GM18873 (cell line): ENCODE data around the gene ABCG4.
"Not testable (repeated sequence)": the region's sequence is repeated elsewhere in the genome, so short reads cannot be mapped to it uniquely, and the experiment has no call there.

Experiments
- ATAC-seq: cut with Tn5 transposase; IDR thresholded peaks from one replicate; pipeline ENCODE4 v1.9.1; 2021; ENCODE audit warnings: mild to moderate bottlenecking, moderate library complexity, moderate number of reproducible peaks; ENCODE audit not compliant: unreplicated experiment, low FRiP score

ABCG4 gene

DNA sequence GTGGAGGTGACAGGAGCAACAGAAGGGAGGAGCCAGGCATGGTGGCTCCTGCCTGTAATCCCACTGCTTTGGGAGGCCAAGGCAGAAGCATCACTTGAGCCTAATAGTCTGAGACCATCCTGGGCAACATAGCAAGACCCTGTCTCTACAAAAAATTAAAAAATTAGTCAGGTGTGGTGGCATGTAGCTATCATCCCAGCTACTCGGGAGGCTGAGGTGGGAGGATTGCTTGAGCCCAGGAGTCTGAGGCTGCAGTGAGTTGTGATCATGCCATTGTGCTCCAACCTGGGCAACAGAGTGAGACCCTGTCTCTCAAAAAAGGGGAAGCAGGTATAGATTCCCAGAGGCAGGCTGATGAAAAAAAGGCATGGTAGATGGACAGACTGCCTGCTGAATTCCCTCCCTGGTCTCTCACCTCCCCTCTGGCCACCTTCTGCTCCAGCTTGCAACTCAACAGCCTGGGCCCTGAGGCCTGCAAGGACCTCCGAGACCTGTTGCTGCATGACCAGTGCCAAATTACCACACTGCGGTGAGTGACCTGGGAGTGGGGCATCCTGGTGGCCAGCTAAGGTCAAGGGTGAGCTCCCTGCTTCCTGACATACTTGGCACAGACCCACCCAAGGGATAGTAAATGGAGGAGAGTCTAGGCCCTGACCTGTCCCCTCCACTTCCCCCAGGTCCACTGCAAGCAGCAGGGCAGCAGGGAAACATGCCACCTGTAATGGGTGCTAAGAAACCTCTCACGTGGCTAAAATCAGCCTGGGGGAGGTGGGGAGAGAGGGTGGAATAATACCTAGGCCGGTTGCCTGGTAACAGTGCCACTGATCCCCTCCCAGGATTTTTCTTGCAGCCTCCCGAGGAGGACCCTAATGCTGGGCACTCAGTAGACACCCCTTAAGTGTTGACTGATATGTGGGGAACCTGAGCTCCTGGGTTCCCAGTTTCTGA is 32.2 kb downstream of the ABCG4 start:
- no peak for ATAC-seq

DNA sequence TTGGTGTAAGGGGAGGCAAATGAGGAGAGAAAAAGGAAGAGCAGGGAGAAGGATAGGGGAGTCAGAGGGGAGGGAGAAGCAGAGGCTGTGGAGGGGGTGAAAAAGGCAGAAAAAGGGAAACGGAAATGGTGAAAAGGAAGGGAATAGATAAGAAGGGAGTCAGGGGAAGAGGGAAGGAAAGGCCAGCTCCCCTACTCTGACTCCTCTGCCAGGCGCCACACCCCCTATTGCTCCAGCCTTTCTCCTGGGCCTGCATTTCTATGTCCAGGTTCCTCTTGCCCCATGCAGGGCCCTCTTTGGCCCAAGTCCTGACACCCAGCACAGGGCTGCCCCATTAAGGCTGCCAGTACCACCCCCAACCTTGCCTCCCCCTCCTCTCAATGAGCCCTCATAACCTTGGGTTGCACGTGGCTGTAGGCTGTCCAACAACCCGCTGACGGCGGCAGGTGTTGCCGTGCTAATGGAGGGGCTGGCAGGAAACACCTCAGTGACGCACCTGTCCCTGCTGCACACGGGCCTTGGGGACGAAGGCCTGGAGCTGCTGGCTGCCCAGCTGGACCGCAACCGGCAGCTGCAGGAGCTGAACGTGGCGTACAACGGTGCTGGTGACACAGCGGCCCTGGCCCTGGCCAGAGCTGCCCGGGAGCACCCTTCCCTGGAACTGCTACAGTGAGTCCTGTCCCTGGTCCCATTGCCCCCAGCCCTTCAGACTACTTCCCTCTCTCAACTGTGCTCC is 33.0 kb downstream of the ABCG4 start:
- no peak for ATAC-seq

DNA sequence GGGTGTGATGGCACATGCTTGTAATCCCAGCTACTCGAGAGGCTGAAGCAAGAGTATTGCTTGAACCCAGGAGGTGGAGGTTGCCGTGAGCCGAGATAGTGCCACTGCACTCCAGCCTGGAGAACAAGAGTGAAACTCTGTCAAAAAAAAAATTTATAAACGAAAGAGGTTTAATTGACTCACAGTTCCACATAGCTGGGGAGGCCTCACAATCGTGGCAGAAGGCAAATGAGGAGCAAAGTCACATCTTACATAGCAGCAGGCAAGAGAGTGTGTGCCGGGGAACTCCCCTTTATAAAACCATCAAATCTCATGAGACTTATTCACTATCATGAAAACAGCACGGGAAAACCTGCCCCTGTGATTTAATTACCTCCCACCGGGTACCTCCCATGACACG is 35.5 kb downstream of the ABCG4 start:
- not testable (repeated sequence) for ATAC-seq

DNA sequence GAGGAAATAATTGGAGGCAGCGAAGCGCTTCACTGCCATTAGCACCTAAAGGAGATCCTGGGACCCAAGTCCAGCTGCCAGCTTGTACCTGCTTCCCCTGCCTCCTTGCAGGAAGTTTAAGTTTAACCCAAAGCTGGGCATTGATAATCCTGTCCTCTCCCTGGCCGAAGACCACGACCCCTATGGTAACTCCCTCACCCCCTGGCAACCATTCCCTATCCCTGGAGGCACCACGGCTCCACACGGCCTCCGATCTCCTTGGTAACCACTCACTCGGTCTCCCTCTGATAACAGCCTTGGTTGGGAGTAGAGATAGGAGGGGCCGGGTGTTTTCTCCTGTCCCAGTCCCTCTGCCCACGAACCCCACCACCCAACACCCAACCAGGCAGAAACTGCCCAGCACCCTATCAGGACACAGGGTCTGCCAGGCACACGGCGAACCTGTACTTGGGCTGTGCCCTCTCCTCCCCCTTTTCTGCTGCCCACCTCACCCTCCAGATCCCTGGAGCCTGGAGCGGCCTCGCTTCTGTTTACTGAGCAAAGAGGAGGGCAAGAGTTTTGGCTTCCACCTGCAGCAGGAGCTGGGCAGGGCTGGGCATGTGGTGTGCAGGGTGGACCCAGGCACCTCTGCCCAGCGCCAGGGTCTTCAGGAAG is 37.3 kb downstream of the ABCG4 start:
- ATAC-seq = no peak

DNA sequence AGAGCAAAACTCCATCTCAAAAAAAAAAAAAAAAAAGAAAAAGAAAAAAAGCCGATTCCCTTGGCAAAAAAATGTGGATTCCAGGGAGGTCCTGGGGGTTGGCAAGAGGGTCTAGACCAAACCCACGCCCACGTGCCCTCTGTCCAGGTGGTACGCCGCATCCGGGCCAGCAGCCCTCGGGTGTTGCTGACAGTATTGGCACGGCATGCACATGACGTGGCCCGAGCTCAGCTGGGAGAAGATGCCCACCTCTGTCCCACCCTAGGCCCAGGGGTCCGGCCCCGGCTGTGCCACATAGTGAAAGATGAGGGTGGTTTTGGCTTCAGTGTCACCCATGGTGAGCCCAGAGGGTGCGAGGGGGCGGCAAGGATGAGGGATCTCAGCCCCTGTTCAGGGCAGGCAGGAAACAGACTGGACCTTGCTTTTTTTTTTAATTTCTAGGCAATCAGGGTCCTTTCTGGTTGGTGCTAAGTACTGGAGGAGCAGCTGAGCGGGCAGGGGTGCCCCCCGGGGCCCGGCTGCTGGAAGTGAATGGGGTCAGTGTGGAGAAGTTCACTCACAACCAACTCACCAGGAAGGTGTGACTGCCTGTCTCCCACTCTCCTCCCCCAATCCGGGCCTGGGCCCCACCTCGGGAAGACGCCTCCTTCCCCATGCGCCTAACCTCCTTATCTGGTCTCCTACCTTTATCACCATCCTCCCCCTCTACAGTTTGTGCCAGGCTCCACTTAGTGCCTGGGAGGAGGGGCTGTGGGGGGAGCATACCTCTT is 38.5 kb downstream of the ABCG4 start:
- no peak for ATAC-seq

DNA sequence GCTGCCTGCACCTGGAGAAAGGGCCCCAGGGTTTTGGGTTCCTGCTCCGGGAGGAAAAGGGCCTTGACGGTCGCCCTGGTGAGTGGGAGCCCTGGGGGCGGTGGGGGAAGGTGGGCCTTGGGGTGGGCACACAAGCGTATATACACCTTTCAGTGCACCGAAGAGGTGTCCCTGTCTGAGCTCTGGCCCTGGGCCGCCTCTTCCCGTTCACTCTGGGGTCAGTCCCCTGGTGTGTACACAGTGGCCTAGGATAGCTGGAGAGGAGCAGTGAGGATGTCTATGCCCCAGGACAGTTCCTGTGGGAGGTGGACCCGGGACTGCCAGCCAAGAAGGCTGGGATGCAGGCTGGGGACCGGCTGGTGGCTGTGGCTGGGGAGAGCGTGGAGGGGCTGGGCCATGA is 39.2 kb downstream of the ABCG4 start:
- ATAC-seq = no peak

DNA sequence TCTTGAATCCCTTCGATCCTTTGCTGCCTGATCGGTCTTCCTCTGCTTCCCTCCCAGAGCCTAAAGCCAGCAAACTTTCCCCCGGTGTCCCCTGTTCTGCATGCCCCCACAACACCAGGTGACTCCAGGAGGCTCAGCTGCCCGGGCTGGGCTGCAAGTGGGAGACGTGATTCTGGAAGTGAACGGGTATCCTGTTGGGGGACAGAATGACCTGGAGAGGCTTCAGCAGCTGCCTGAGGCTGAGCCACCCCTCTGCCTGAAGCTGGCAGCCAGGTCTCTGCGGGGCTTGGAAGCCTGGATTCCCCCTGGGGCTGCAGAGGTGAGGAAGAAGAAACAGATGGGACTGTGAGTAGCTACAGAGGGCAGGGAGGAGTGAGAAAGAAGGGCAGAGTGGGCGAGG is 40.0 kb downstream of the ABCG4 start:
- ATAC-seq = no peak

DNA sequence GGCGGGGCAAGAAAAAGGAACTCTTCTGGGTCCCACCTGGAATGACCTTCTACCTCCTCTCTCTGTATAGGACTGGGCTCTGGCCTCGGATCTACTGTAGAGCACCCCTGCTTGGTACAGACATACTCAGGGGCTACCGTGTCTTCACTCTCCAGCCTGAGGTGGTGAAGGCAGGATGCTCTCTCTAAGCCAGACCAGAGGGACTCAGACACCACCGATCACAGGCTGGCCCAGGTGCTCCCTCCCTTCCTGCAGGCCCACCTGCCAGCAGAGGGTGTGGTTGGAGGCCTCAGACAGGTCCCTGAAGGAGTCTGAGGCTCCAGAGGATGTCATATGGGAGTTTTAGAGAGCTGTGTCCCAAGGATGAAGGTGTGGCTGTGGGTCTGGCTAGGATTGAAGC is 40.5 kb downstream of the ABCG4 start:
- ATAC-seq = no peak

DNA sequence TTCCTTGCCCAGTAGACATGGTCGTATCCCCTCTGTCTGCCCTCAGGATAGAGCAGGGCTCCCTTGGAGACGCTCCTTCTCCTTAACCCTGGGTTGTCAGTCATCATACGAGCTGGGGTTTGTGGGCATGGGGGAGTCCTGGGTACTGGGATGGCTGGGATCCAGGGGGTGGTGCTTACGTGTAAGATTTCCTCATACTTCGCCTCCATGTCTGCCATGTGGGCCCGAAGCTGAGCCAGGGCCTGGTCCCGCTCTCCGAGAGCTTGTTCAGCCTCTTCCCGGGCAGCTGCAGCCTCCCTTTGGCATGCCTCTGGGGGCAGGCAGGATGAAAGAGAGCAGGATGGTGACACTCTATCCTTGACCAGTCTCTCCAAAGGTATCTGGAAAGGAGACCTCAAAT is 41.7 kb downstream of the ABCG4 start:
- ATAC-seq = no peak

DNA sequence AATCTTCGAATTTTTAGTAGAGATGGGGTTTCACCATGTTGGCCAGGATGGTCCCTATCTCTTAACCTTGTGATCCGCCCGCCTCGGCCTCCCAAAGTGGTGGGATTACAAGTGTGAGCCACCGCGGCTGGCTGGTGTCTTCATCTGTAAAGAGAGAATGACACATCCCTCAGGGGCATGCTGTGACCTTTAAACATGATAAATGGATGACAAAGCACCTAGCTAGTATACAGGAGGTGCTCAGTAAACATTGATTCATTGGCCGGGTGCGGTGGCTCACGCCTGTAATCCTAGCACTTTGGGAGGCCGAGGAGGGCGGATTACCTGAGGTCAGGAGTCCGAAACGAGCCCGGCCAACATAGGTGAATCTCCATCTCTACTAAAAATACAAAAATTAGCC is 42.4 kb downstream of the ABCG4 start:
- not testable (repeated sequence) for ATAC-seq

DNA sequence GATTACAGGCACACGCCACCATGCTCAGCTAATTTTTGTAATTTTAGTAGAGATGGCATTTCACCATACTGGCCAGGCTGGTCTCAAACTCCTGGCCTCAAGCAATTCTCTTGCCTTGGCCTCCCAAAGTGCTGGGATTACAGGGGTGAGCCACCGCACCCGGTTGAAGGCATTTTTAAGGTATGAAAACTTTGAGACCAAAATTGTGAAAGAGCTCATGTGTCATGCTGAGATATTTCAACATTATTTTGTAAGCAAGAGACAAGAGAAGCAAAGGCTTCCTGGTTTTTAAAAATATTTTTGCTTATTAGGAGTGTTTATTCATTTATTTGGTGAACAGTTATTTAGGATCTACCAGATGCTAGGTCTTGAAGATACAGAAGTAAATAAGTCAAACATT is 43.3 kb downstream of the ABCG4 start:
- no peak for ATAC-seq

DNA sequence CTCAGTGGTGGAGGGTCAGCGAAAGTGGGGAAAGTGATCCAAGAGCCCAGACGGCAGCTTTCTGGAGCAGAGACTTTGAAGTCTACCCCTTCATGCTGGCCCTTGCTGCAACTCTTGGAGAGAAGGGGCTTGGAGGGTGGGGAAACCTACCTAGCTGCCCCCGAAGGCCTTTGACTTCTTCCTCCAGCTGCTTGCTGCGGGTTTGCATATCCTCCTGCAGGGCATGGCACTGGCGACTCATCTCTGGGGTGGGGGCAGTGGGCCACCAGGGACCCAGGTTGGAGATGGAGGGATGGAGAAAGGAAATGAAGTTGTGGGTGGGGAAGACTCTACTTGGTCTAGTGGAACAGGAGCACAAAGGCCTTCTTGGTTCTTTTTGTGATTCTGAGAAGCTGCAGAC is 44.1 kb downstream of the ABCG4 start:
- no peak for ATAC-seq

DNA sequence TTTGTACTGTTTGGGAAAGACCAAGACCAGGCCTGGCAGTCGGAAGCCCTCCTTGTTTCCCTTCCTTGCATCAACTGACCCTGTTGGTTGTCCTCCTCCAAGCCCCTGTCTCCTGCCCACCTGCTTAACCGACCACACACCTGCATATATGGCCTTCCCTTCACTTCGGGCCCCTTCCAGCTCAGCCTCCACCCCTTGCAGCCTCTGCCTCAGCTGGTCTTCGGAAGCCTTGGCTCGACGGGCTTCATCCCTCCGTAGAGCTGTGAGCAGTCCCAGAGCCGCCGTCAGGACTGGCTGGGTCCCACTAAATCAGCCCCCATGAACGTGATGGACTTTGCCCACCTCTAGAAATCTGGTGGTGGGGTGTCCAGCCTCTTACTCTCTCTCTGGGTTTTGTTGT is 44.8 kb downstream of the ABCG4 start:
- ATAC-seq = no peak

DNA sequence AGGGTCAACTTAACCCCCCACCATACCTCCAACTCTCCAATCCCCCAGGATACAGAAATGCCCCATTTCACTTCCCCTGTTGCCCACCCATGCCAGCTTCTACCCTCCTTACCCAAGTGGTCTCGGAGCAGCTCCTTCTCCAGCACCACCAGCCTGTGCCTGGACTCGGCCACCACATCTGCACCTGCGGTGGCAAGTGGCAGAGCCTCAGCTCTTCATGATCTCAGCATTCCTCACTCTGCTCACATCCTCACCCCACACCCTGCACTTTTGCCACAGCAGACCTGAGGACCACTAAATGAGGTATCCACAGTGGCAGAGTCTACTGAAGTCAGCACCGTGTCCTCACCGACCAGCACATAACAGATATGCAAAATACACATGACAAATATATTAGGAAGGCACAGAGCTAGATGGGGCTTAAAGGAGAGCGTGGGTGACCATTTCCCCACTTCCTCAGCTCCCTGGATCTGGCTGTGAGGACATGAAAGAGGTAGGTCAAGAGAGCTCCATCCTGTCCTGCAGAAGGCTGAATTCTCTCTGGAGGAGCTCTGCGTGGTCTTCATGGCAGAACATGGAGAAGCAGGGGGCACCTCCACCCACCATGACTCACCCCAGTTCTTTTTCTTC is 46.1 kb downstream of the ABCG4 start:
- no peak for ATAC-seq

DNA sequence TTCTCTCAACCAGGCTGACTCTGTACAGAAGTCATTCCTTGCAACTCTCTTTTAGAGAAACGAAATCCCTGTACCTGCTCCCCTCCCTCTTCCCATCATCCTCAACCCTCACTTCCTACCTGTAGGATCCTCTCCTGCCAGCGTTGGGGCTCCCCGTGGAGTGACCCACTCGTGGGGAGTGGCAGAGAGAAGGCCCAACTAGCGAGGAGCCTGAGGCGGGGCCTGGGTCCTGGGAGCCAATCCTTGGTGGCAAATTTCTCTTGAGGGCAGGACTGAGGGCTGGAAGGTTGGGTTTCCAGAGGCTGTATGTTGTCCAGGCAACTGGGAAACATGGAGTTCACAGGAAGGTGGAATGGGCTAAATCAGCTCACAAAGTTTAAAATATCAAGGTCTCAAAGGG is 46.8 kb downstream of the ABCG4 start:
- no peak for ATAC-seq

DNA sequence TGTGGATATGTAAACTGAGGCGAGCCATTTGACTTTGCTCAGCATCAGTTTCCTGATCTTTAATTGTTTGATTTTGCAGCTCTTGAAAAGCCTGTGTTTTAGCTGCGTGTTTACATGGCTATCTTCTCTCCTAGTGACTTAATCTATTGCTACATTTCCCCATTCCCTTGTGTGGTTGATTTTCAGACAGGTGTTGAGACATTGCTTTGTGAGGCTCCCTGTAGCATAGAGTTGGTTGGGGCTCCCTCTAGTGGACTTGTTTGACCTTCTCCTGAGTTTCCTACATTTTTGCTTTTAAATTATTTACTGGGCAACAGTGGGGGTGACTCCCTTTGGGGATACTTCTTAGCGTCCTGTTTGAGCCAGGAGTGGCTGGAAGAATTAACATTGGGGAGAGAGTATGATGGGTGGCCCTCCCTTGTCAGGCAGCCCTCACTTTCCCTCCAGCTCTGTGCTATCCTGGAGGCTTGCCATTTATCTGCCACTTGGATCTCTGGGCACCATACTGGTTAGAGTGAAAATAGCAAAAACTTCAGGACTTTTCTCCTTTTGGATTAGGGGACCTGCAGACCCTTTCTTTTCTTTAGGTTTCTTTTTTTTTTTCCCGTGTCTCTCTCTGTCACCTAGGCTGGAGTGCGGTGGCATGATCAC is 48.1 kb downstream of the ABCG4 start:
- ATAC-seq = no peak

DNA sequence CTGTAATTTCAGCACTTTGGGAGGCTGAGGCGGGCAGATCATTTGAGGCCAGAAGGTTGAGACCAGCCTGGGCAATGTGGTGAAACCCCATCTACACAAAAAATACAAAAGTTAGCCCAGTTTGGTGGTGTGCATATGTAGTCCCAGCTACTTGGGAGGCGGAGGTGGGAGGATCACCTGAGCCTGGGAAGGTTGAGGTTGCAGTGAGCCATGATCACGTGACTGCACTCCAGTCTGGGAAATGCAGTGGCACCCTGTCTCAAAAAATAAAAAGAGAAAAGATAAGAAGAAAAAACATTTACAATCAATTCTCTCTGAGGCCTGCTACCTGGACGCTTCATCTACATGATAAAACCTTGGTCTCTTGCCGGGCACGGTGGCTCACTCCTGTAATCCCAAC is 50.1 kb downstream of the ABCG4 start:
- no peak for ATAC-seq

DNA sequence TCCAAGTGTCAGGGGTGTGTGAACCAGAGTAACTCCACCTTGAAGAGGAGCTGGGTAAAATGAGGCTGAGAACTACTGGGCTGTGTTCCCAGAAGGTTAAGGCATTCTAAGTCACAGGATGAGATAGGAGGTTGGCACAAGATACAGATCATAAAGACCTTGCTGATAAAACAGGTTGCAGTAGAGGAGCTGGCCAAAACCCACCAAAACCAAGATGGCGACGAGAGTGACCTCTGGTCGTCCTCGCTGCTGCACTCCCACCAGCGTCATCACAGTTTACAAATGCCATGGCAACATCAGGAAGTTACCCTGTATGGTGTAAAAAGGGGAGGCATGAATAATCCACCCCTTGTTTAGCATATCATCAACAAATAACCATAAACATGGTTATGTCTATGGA is 52.4 kb downstream of the ABCG4 start:
- not testable (repeated sequence) for ATAC-seq

DNA sequence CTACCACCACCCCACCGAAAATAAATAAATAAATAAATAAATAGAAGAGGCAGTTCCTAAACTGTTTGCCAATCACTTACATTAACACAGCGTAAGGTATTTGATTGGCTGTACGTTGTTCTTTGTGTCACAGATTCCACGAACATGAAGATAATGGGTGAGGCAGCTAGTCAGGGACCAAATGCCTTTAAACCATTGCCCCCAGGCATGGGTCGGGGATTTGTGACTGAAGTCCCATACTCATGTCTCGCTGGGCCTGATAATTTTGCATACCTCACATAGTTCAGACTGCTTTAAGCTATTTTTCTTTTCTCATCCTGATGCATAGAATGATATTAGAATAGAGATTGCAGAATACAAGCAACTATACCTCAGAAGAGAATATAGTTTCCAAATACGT is 53.7 kb downstream of the ABCG4 start:
- ATAC-seq = no peak

DNA sequence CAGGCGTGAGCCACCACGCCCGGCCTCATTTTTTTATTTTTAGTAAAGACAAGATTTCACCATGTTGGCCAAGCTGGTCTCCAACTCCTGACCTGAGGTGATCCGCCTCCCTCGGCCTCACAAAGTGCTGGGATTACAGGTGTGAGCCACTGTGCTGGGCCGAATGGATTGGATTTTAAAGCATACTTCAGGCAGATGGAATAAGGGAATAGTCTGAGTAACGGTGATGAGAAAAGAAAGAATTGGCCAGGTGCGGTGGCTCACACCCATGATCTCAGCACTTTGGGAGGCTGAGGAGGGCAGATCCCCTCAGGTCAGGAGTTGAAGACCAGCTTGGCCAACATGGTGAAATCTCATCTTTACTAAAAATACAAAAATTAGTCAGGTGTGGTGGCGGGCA is 55.2 kb downstream of the ABCG4 start:
- ATAC-seq = no peak
